HUES64 (cell line): ENCODE measurements around the gene NKD2.

ENCODE experiments used
- H3K27ac ChIP-seq: 2 replicates; pipeline ENCODE4 v1.7.0; 2013; ENCODE audit warnings: low read depth, low read length, inconsistent platforms
- H3K27me3 ChIP-seq: 2 replicates; pipeline ENCODE4 v1.6.1; 2013; ENCODE audit warnings: mild to moderate bottlenecking, low read length; ENCODE audit not compliant: insufficient read depth
- H3K36me3 ChIP-seq: 2 replicates; pipeline ENCODE4 v1.6.1; 2013; ENCODE audit warnings: mild to moderate bottlenecking, low read length; ENCODE audit not compliant: insufficient read depth
- H3K4me1 ChIP-seq: 2 replicates; pipeline ENCODE4 v1.6.1; 2013; ENCODE audit warnings: mild to moderate bottlenecking, low read length, moderate library complexity; ENCODE audit not compliant: insufficient read depth
- H3K4me3 ChIP-seq: 2 replicates; pipeline ENCODE4 v1.5.1; 2013; ENCODE audit warnings: mild to moderate bottlenecking, low read length, moderate library complexity
- H3K9ac ChIP-seq: 2 replicates; pipeline ENCODE4 v1.6.1; 2013; ENCODE audit warnings: mild to moderate bottlenecking, low read depth, low read length
- H3K9me3 ChIP-seq: 2 replicates; pipeline ENCODE4 v1.6.1; 2013; ENCODE audit warnings: low read depth, low read length; ENCODE audit not compliant: insufficient read depth
- WGBS: fragments of 150-250, 120-280 bp; methylation state at CpG from one replicate; pipeline ENCODE4 v1.1.7; 2013; ENCODE audit warnings: missing lambda C conversion rate; 5-methylcytosine and 5-hydroxymethylcytosine counted together

NKD2 gene

GRCh38 chr5:1039706-1040260, 31.2 kb downstream of the NKD2 start:
- H3K9me3 ChIP-seq: no peaks in the 10 kb centered on the region
- 89% methylated on average over 16 of the region's 18 CpGs for WGBS
- H3K4me3 ChIP-seq: no peak overlapping the region
- no peaks in the 10 kb centered on the region for H3K27me3 ChIP-seq
- H3K27ac ChIP-seq: no peak overlapping the region
- no peak overlapping the region for H3K9ac ChIP-seq
- H3K36me3 ChIP-seq: no peaks in the 10 kb centered on the region
- H3K4me1 ChIP-seq: no peaks in the 10 kb centered on the region

GRCh38 chr5:1040571-1040970, 32.0 kb downstream of the NKD2 start:
- H3K27ac ChIP-seq: no peak overlapping the region
- no peak overlapping the region for H3K9ac ChIP-seq
- H3K4me3 ChIP-seq: no peak overlapping the region
- no peaks in the 10 kb centered on the region for H3K27me3 ChIP-seq
- H3K4me1 ChIP-seq: no peaks in the 10 kb centered on the region
- no peaks in the 10 kb centered on the region for H3K36me3 ChIP-seq
- WGBS: 96% methylated on average over 10 of the region's 10 CpGs
- no peaks in the 10 kb centered on the region for H3K9me3 ChIP-seq

- no peaks in the 10 kb centered on the region for H3K9me3 ChIP-seq
- no peaks in the 10 kb centered on the region for H3K27me3 ChIP-seq
- no peaks in the 10 kb centered on the region for H3K4me1 ChIP-seq
- no peaks in the 10 kb centered on the region for H3K36me3 ChIP-seq
- H3K9ac ChIP-seq: no peak overlapping the region
- no peak overlapping the region for H3K4me3 ChIP-seq
- H3K27ac ChIP-seq: no peak overlapping the region
- 88% methylated on average over 15 of the region's 15 CpGs for WGBS
Measured at GRCh38 chr5:1041225-1042143, 32.9 kb downstream of the NKD2 start.

GRCh38 chr5:1042626-1043025, 34.0 kb downstream of the NKD2 start:
- no peaks in the 10 kb centered on the region for H3K36me3 ChIP-seq

GRCh38 chr5:1043327-1043726, 34.7 kb downstream of the NKD2 start:
- WGBS: 89% methylated on average over 7 of the region's 7 CpGs
- Histone ChIP-seq H3K9me3 (no peaks in the 10 kb centered on the region), H3K4me3 (no peak overlapping the region), H3K27me3 (no peaks in the 10 kb centered on the region), H3K9ac (no peak overlapping the region), H3K27ac (no peak overlapping the region), H3K4me1 (no peaks in the 10 kb centered on the region), H3K36me3 (no peaks in the 10 kb centered on the region)

More at GRCh38 chr5:1042626-1043025, 34.0 kb downstream of the NKD2 start:
- H3K27me3 ChIP-seq: no peaks in the 10 kb centered on the region
- H3K4me1 ChIP-seq: no peaks in the 10 kb centered on the region
- H3K4me3 ChIP-seq: no peak overlapping the region
- H3K27ac ChIP-seq: no peak overlapping the region
- H3K9me3 ChIP-seq: no peaks in the 10 kb centered on the region
- 86% methylated on average over 7 of the region's 7 CpGs for WGBS
- no peak overlapping the region for H3K9ac ChIP-seq

- 88% methylated on average over 5 of the region's 5 CpGs for WGBS
Measured at GRCh38 chr5:1044117-1044516, 35.5 kb downstream of the NKD2 start.

GRCh38 chr5:1045960-1046560, 37.5 kb downstream of the NKD2 start:
- no peaks in the 10 kb centered on the region for H3K4me1 ChIP-seq
- H3K4me3 ChIP-seq: no peak overlapping the region
- H3K27ac ChIP-seq: no peak overlapping the region
- 91% methylated on average over 9 of the region's 9 CpGs for WGBS
- 0 out of 2 replicates have a peak, but pooled peaks cover 4% of the 10 kb centered on the region for H3K36me3 ChIP-seq
- H3K9me3 ChIP-seq: no peaks in the 10 kb centered on the region
- no peaks in the 10 kb centered on the region for H3K27me3 ChIP-seq
- no peak overlapping the region for H3K9ac ChIP-seq

More at GRCh38 chr5:1044117-1044516, 35.5 kb downstream of the NKD2 start:
- Histone ChIP-seq H3K9ac (no peak overlapping the region), H3K27me3 (no peaks in the 10 kb centered on the region), H3K4me1 (no peaks in the 10 kb centered on the region), H3K4me3 (no peak overlapping the region), H3K9me3 (no peaks in the 10 kb centered on the region), H3K36me3 (no peaks in the 10 kb centered on the region), H3K27ac (no peak overlapping the region)

- Histone ChIP-seq H3K9me3 (no peaks in the 10 kb centered on the region), H3K4me1 (no peaks in the 10 kb centered on the region), H3K36me3 (peaks cover 16% of the 10 kb centered on the region; the same call in 1 of the 2 replicates), H3K4me3 (no peak overlapping the region), H3K27me3 (no peaks in the 10 kb centered on the region), H3K27ac (no peak overlapping the region), H3K9ac (no peak overlapping the region)
- WGBS: 91% methylated on average over 11 of the region's 11 CpGs
Measured at GRCh38 chr5:1047332-1047965, 38.8 kb downstream of the NKD2 start.

- Histone ChIP-seq H3K9ac (no peak overlapping the region), H3K9me3 (no peaks in the 10 kb centered on the region), H3K27me3 (no peaks in the 10 kb centered on the region), H3K27ac (no peak overlapping the region), H3K36me3 (peaks cover 23% of the 10 kb centered on the region; the same call in 1 of the 2 replicates), H3K4me1 (no peaks in the 10 kb centered on the region), H3K4me3 (no peak overlapping the region)
- 92% methylated on average over 11 of the region's 11 CpGs for WGBS
Measured at GRCh38 chr5:1048162-1048721, 39.6 kb downstream of the NKD2 start.

- H3K27me3 ChIP-seq: no peaks in the 10 kb centered on the region
- no peak overlapping the region for H3K4me3 ChIP-seq
- no peaks in the 10 kb centered on the region for H3K4me1 ChIP-seq
- 92% methylated on average over 39 of the region's 39 CpGs for WGBS
- H3K9me3 ChIP-seq: no peaks in the 10 kb centered on the region
- no peak overlapping the region for H3K27ac ChIP-seq
- H3K9ac ChIP-seq: no peak overlapping the region
- peaks cover 27% of the 10 kb centered on the region; the same call in 1 of the 2 replicates for H3K36me3 ChIP-seq
Measured at GRCh38 chr5:1048861-1049838, 40.5 kb downstream of the NKD2 start.
